CD4-positive, alpha-beta T cell treated with Interleukin-15 for 1 hour (primary cell): Measurements from ENCODE around the gene TULP3.

ENCODE experiments used
- DNase-seq: peaks from one replicate; pipeline ENCODE4 v3.0.0-alpha.2; 2020

Gene TULP3

GRCh38 chr12:2877047-2877952, 13.4 kb upstream of the TULP3 start, which contains the start of the genes FOXM1 and RHNO1:
Gene FOXM1 (minus strand): TSS chr12:2877174. CDS start chr12:2874478, 2,696 bp downstream.
Gene RHNO1 (plus strand): TSS chr12:2877223. CDS start chr12:2885367, 8,144 bp downstream.
- DNase-seq, result peak; percentile 84

GRCh38 chr12:2877953-2878732, 12.5 kb upstream of the TULP3 start:
- DNase-seq, result no peak

GRCh38 chr12:2879853-2880252, 10.8 kb upstream of the TULP3 start:
- DNase-seq, result no peak

GRCh38 chr12:2884810-2885209, 5.9 kb upstream of the TULP3 start:
- DNase-seq, result no peak

- DNase-seq, result no peak
Measured at GRCh38 chr12:2886768-2887450, 3.8 kb upstream of the TULP3 start.

GRCh38 chr12:2890001-2890387, 697 bp upstream of the TULP3 start:
- DNase-seq, result no peak

- no peak for DNase-seq
Measured at GRCh38 chr12:2891240-2892053, 756 bp downstream of the TULP3 start.

GRCh38 chr12:2892246-2892645, 1.6 kb downstream of the TULP3 start:
- no peak for DNase-seq

GRCh38 chr12:2893007-2893406, 2.3 kb downstream of the TULP3 start:
- no peak for DNase-seq

- DNase-seq, result no peak
Measured at GRCh38 chr12:2895051-2895451, 4.4 kb downstream of the TULP3 start.

GRCh38 chr12:2895511-2895910, 4.8 kb downstream of the TULP3 start:
- no peak for DNase-seq

- DNase-seq, result no peak
Measured at GRCh38 chr12:2897418-2897817, 6.7 kb downstream of the TULP3 start.

- no peak for DNase-seq
Measured at GRCh38 chr12:2900642-2901041, 10.0 kb downstream of the TULP3 start.

- no peak for DNase-seq
Measured at GRCh38 chr12:2902272-2902880, 11.7 kb downstream of the TULP3 start.

- DNase-seq, result no peak
Measured at GRCh38 chr12:2904260-2904659, 13.6 kb downstream of the TULP3 start.

GRCh38 chr12:2912216-2912575, 21.5 kb downstream of the TULP3 start:
- DNase-seq, result no peak

- DNase-seq, result no peak
Measured at GRCh38 chr12:2919249-2919648, 28.6 kb downstream of the TULP3 start.

GRCh38 chr12:2922329-2922728, 31.6 kb downstream of the TULP3 start:
- no peak for DNase-seq

GRCh38 chr12:2923057-2923456, 32.4 kb downstream of the TULP3 start:
- DNase-seq, result no peak

- no peak for DNase-seq
Measured at GRCh38 chr12:2924019-2924418, 33.3 kb downstream of the TULP3 start.

- no peak for DNase-seq
Measured at GRCh38 chr12:2925322-2925995, 34.8 kb downstream of the TULP3 start.
